NK-92 (cell line): ENCODE measurements around the gene PCDH10.
"Not testable (repeated sequence)": the region's sequence is repeated elsewhere in the genome, so short reads cannot be mapped to it uniquely, and the experiment has no call there.

Experiments
- DNase-seq: peaks from one replicate; lab custom pipeline; 2025; ENCODE audit not compliant: unreplicated experiment; lab: John Stamatoyannopoulos, UW

PCDH10 gene

DNA sequence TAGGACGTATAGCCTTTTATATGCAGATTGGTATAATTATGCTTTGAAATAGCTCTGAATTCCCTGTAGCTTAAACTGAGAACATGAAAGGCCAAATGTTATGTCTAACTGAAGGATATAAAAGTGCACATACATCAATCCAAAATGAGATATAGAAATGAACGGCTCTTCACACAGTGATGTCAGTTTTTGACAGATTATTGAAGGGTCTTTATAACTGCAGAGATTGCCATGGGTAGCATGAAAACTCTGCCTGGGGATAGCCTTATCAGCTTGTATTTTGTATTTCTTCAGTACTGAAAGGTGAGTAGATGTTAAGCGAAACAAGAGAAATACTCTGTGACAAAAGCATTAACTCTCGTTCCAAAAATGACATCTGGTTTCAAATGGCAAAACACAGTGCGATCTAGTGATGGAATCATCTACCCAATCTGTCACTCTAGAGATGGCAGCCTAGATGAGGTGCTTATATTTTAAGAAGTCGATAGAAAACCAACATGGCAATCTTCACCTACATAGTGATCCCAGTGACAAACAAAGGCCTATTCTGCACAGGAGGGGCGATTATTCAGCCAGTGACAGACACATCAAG lies 59.7 kb downstream of the PCDH10 start:
- no peak for DNase-seq

DNA sequence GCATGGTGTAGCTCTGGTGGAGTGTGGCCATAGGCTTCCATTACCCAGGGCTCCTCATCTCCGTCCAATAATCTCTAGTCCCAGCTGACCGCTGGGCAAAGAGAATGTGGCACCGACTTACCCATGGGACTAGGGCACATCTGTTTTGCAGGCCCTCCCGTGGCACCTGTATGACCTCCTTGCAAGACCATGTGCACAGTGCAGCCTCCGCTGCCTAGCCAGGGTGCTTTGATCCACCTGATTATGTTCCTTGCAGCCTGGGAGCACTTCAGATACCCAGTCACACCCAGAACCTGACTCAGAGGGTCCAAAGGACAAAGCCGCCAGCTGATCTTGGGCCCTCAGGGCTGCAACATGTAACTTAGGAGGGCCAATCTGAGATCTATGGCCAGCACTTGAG lies 84.8 kb downstream of the PCDH10 start:
- DNase-seq = no peak

DNA sequence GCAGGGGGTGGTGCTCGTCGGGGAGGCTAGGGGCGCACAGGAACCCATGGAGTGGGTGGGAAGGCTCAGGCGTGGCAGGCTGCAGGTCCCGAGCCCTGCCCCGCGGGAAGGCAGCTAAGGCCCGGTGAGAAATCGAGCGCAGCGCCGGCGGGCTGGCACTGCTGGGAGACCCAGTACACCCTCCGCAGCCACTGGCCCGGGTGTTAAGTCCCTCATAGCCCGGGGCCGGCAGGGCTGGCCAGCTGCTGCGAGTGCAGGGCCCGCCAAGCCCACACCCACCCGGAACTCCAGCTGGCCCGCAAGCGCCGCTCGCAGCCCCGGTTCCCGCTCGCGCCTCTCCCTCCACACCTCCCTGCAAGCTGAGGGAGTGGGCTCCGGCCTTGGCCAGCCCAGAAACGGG lies 91.4 kb downstream of the PCDH10 start:
- DNase-seq = not testable (repeated sequence)
